Measurements from ENCODE around the gene SMIM44.

The SMIM44 gene

DNA sequence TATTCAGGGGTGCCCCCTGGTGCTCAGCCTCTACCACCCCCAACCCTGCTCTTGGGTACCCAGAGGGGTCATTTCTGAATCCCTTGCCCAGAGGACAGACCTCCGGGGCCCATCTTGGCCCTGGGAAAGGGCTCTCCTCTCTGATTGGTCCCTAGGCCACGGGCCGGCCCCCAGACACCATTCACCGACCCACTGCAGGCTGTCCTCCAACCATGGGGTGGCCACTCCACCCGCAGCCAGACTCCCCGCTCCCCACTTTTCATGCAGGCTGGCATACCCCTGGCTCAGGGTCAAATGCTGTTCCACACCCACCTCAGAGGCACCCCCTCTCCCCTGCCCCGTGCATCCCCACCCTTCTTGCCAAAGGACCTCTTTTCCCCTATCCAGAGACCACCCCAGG lies 17.7 kb downstream of the SMIM44 start:
- no peak overlapping the region for H3K4me3 Mint-ChIP-seq
- H3K9me3 Mint-ChIP-seq = no peaks in the 10 kb centered on the region
- H3K36me3 Mint-ChIP-seq = peaks cover 36% of the 10 kb centered on the region
- DNase-seq (ENCODE audit: low spot score in 2 of 2) (no peak), ATAC-seq (no peak)
- no peak overlapping the region for H3K27ac Mint-ChIP-seq
- no peaks in the 10 kb centered on the region for H3K4me1 Mint-ChIP-seq

DNA sequence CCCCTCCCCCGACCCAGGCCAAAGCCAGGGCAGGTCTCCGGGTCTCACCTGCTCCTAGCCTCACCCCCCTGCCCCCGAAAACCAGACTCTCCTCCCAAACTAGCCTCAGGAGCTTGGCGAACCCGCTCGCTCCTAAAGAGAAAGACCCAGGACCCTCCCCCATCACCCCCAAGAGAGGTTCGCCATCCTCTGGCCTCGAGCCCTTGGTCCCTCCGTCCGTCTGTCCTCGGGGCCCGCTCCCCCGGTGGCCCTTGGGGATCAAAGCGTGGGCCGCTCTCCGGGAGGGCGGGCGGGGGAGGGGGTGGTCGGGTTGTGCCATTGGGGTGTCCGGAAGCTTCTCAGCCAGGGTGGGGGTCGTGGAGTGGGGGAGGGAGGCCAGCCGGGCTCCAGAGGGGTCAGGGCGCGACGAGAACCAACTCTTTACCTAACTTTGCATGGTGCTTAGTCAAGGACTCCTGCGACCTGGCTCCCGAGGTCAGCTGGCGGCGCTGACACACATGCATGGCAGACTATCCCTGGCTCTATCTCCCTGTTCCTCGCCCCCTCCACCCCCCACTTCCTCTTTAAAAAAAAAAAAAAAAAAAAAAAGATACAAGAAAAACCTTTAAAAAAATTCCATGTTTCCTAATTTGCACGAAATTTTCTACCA lies 18.5 kb downstream of the SMIM44 start:
- Mint-ChIP-seq H3K4me3 (no peak overlapping the region), H3K4me1 (no peaks in the 10 kb centered on the region), H3K27ac (no peak overlapping the region), H3K9me3 (no peaks in the 10 kb centered on the region), H3K36me3 (peaks cover 28% of the 10 kb centered on the region)
- ATAC-seq (no peak), DNase-seq (ENCODE audit: low spot score in 2 of 2) (no peak)

DNA sequence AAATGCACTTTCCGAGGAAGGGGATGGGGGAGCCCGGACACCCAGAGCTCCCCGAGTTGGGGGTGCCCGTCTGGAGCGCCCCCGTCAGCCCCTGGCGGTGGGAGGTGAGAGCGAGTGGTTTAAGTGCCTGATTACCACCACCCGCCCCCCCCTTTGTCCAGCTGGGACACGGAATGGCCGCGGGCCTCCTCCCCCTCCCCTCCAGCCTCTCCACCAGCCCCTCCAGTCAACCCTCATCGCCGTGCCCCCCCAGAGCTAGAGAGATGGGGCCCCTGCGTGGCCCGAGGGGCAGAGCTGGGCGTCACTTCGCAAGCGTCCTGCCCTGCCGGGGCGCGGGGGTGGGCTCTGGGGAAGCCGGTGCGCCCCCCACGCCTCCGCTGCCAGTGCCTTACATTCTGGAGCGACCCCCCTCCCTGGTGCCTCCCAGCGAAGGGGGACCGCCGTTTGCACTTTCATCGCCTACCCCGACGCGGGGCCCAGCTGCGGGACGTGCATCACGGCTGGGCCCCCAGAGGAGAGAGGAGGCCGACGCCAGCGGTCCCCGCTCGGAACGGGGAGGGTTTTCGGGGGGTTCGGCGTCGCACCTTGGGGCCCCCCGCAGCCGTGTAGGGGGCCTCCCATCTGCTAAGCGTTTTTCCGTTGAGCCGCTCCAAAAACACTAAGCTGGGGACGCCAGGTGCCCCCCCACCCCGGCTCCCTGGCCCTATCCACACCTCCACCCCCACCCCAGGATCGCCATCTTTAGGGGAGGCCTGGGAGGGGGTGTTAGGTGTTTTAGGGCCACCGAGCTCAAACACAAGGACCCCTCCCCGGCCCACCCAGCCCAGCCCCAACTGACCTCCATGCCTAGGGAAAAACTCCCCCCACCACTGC lies 19.3 kb downstream of the SMIM44 start:
- Mint-ChIP-seq H3K4me3 (no peak overlapping the region), H3K27ac (no peak overlapping the region), H3K36me3 (peaks cover 27% of the 10 kb centered on the region), H3K9me3 (no peaks in the 10 kb centered on the region), H3K4me1 (peaks cover 3% of the 10 kb centered on the region)
- no peak for ATAC-seq
- DNase-seq (ENCODE audit: low spot score in 2 of 2) = no peak

DNA sequence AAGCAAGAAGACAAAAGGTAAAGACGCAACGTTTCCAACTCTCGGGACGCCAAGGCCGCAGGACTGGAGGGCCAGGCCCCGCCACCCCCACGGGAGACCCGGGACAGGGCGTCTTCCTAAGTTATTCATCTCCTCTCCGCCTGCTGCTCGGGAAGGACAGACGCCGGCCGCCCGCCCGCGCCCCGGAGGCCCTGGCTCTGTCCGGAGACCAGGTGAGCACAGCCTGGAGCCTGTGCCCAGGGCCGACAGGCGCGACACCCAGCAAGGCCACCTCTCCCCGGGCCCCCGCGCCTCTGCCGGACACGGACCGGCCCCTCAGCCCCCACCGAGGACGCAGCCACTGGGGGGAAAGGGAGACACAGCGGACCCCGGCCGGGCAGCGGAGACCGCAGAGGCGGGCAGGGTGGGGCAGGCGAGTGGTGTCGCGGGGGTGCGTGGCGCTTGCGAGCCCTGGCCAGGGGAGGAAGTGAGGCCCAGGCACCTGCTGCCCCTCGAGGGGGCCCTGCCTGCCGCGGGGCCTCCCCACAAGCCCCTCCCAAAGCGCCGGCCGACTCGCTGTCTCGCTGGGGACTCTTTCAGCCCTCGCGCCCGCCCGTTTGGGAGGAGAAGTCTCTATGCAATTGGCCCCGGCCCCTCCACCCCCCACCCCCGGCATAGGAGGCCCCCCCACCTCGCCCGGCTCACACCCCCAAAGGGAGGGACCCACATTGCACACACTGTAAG lies 20.1 kb downstream of the SMIM44 start:
- H3K9me3 Mint-ChIP-seq = no peaks in the 10 kb centered on the region
- H3K36me3 Mint-ChIP-seq = peaks cover 27% of the 10 kb centered on the region
- no peak overlapping the region for H3K27ac Mint-ChIP-seq
- peaks cover 8% of the 10 kb centered on the region for H3K4me1 Mint-ChIP-seq
- no peak for DNase-seq (ENCODE audit: low spot score in 2 of 2)
- ATAC-seq = no peak
- no peak overlapping the region for H3K4me3 Mint-ChIP-seq

DNA sequence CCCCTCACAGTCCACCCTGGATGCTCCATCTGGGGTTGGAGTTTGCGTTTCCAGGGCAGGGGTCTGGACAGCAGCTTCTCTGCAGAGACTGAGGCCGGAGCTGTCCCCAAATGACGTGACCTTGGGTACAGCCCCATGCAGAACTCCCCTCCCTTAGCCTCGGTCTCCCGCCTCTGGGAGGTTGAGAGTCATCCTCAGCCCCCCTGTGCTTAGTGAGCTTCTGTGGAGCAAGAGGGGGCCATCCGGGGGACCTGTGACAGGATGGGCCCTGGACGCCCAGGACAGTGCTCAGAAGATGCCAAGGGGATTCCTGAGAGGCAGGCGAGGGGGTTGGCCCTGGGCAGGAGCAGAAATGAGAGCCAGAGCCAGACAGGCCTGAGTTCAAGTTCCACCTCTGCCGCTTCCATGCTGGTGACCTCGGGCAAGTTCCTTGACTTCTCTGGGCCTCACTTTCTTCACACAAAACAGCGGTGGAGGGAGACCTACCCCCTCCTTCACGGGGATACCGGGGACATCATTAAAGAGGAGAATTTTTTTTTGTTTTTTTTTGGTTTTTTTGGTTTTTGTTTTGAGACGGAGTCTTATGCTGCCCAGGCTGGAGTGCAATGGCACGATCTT lies 23.2 kb downstream of the SMIM44 start:
- peaks cover 20% of the 10 kb centered on the region for H3K36me3 Mint-ChIP-seq
- DNase-seq (ENCODE audit: low spot score in 2 of 2) (no peak), ATAC-seq (no peak)
- H3K4me1 Mint-ChIP-seq = peaks cover 8% of the 10 kb centered on the region
- no peak overlapping the region for H3K27ac Mint-ChIP-seq
- no peak overlapping the region for H3K4me3 Mint-ChIP-seq
- no peaks in the 10 kb centered on the region for H3K9me3 Mint-ChIP-seq

DNA sequence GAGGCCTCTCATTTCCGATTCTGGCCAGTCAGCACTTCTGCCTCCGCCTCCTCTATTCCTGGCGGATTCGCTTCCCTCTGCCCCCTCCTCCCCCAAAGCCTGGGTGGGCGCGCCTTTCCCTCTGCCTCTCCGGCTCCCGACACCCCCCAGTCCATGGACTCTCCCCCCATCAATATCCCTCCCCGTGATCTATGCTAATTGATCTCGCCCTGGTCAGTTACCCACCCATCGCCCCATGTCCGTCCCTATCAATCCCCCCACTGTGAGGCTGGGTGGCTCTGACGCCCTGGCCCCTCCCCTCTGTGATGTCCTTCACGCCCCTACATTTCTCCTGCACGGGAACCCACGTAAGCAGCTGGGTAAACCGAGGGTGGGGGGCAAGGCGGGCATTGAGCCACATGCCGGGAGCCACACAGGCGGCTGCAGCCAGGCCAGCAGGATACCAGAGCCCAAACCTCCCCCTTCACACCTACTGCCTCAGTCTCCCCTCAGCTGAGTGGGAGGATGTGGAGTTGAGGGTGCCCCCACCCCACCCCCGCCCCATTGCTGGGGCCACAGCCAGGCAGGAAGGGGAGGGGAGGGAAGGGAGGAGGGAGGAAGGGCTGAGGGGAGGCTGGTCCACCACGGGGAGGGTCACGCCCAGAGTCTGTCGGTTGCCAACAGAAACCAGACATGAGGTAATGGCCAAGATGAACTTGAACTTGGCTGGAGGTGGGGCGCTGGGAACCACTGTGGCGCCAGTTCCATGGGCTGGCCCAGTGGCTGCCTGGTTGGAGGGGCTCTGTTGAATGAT lies 24.0 kb downstream of the SMIM44 start:
- ATAC-seq (no peak), DNase-seq (ENCODE audit: low spot score in 2 of 2) (no peak)
- H3K9me3 Mint-ChIP-seq = no peaks in the 10 kb centered on the region
- H3K36me3 Mint-ChIP-seq = peaks cover 20% of the 10 kb centered on the region
- no peak overlapping the region for H3K4me3 Mint-ChIP-seq
- peaks cover 8% of the 10 kb centered on the region for H3K4me1 Mint-ChIP-seq
- H3K27ac Mint-ChIP-seq = no peak overlapping the region

DNA sequence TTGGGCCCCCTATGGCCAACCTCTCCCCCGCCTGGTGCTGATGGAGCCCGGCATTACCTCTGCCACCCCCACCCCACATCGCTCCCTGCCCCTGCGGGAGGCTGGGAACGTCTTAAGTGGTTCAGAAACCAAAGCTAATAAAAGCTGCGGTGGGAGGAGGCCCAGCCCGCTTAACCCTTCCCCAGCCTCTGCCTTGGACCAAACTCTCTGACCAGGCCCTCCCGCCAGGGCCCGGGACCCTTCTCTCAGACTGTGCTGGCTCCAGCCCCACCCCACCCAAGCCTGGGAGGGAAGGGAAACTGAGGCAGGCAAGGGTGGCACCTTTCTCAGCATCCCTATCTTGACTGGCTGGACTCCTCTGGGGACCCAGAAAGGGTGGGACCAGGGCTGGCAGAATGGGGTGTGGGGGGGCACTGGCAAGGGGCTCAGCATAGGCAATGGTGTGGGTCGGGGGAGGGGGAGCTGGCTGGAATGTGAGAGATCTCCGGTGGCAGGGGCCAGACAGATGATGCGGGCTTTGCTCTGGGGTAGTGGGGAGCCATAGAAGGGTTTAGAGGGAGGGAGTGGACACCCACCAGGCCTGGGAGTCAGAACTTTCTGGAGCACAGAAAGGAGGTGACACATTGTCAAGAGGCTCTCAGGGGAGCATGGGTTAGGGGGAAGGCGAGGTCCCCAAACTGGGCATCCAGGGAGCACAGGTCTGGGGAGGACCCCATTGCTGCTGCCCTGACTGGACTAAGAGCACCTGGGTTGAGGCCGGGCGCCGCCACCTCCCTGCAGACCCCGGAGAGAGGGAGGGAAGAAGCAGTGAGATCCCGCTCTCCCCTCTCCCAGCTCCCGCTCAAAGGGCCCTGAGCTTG lies 24.8 kb downstream of the SMIM44 start:
- Mint-ChIP-seq H3K9me3 (no peaks in the 10 kb centered on the region), H3K36me3 (peaks cover 20% of the 10 kb centered on the region), H3K4me3 (no peak overlapping the region), H3K27ac (no peak overlapping the region), H3K4me1 (peaks cover 8% of the 10 kb centered on the region)
- no peak for ATAC-seq
- no peak for DNase-seq (ENCODE audit: low spot score in 2 of 2)

DNA sequence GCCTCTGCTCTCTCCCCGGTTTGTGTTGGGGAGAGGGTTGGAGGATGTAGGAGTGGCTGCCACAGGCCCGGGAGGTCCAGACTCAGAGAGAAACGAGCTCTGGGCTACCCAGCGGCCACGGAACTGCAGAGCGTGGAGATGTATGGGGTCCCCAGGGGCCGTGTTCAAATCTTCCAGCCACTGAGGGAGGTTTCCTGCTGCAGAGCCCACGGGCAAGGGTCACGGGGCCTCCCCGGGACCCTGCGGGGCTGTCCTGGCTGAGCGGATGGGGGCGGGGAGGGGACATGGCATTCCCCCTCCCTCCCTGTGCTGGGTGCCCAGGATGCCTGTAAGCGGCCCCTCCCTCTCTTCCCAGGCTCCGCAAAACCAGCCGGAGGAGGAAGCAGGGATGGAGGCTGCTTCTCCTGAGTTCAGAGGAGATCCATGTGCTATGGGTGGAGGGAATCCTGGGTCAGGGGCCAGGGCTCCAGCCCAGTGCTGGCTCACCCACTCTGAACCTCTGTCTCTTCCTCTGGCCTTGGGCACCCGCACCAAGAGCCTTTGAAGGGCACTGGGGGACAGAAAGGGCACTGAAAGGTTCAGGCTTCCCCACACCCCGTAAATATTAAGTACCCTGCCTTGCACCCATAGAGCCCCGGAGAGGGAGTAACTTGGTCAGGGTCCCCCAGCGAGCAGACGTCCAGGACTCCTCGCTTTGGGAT lies 25.6 kb downstream of the SMIM44 start:
- H3K9me3 Mint-ChIP-seq = no peaks in the 10 kb centered on the region
- H3K36me3 Mint-ChIP-seq = peaks cover 24% of the 10 kb centered on the region
- no peak overlapping the region for H3K4me3 Mint-ChIP-seq
- no peak overlapping the region for H3K27ac Mint-ChIP-seq
- no peak for DNase-seq (ENCODE audit: low spot score in 2 of 2)
- peak; percentile 17 for ATAC-seq
- H3K4me1 Mint-ChIP-seq = peaks cover 8% of the 10 kb centered on the region

DNA sequence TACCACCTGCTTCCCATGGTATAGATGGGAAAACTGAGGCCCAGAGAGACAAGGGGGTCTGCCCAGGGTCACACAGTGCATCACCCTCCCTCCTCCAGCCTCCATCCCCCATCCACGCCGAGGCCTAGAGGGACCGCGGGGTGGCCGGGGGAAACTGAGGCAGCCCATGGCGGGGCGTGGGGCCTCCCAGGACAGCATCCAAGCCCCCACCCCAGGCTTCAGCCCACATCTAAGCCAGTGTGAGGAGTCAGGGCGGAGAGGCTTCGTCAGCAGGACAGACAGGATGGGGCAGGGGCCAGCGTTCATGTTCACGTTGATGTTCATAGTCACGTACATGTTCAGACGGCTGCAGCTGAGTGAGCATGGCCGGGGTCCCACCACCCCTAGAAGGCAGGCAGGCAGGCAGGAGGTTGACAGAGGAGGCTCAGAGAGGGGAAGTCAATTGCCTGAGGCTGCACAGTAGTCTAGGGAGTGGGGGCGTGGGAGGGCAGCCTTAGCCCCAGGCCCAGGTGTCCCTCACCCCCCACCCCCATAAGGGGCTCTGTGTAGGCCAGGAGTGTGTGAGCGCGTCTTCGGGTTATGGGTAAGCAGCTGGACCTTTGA lies 26.2 kb downstream of the SMIM44 start:
- Mint-ChIP-seq H3K9me3 (no peaks in the 10 kb centered on the region), H3K4me3 (no peak overlapping the region), H3K27ac (no peak overlapping the region)

DNA sequence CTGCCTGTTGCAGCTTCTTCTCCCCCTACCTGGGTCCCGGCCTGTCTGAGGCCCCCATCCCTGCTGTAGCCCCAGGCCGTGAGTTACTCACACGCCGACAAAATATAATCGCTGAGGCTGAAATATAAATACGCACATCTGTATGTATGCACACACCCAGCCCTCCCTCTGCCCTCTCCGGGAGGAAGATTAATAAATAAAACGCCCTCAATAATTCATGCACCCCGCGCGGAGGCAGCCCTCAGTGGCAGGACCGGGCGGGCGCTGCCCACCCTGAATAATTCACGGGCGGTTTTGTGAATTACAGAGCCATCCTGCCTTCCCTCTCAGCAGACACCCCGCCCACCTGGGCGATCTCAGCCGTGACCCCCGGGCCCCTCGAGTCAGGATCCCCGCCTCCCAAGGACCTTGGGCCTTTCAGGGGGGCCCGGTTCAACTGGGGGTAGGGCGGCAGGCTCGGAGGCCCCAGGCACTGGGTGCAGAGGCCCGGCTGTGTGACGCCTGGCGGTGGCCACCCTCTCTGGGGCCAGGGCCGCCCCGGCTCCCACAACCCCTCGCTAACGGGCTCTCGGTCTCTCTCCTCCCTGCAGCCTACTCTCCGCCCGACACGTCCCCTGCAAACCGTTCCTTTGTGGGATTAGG lies 27.2 kb downstream of the SMIM44 start:
- no peak overlapping the region for H3K4me3 Mint-ChIP-seq
- no peak for DNase-seq (ENCODE audit: low spot score in 2 of 2)
- H3K36me3 Mint-ChIP-seq = peaks cover 24% of the 10 kb centered on the region
- ATAC-seq = no peak
- H3K27ac Mint-ChIP-seq = no peak overlapping the region
- H3K4me1 Mint-ChIP-seq = peaks cover 10% of the 10 kb centered on the region
- no peaks in the 10 kb centered on the region for H3K9me3 Mint-ChIP-seq

More for the DNA sequence above, 26.2 kb downstream of the SMIM44 start:
- DNase-seq (ENCODE audit: low spot score in 2 of 2) (no peak), ATAC-seq (peak; percentile 8)
- H3K36me3 Mint-ChIP-seq = peaks cover 24% of the 10 kb centered on the region
- peaks cover 8% of the 10 kb centered on the region for H3K4me1 Mint-ChIP-seq

DNA sequence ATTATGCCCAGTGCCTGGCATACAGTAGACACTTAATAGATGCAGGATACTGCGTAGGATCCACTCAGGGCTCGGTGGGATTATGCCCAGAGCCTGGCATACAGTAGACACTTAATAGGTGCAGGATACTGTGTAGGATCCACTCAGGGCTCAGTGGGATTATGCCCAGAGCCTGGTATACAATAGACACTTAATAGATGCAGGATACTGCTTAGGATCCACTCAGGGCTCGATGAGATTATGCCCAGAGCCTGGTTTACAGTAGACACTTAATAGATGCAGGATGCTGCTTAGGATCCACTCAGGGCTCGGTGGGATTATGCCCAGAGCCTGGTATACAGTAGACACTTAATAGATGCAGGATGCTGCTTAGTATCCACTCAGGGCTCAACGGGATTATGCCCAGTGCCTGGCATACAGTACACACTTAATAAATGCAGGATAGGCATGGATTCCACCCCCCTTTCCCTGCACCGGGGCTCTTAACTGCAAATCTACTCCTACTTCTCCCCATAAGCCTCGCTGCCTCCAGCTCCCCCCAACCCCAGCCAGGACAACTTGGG lies 27.8 kb downstream of the SMIM44 start:
- no peaks in the 10 kb centered on the region for H3K9me3 Mint-ChIP-seq
- no peak overlapping the region for H3K27ac Mint-ChIP-seq
- ATAC-seq (no peak), DNase-seq (ENCODE audit: low spot score in 2 of 2) (no peak)
- H3K4me1 Mint-ChIP-seq = peaks cover 14% of the 10 kb centered on the region
- no peak overlapping the region for H3K4me3 Mint-ChIP-seq
- H3K36me3 Mint-ChIP-seq = peaks cover 29% of the 10 kb centered on the region

DNA sequence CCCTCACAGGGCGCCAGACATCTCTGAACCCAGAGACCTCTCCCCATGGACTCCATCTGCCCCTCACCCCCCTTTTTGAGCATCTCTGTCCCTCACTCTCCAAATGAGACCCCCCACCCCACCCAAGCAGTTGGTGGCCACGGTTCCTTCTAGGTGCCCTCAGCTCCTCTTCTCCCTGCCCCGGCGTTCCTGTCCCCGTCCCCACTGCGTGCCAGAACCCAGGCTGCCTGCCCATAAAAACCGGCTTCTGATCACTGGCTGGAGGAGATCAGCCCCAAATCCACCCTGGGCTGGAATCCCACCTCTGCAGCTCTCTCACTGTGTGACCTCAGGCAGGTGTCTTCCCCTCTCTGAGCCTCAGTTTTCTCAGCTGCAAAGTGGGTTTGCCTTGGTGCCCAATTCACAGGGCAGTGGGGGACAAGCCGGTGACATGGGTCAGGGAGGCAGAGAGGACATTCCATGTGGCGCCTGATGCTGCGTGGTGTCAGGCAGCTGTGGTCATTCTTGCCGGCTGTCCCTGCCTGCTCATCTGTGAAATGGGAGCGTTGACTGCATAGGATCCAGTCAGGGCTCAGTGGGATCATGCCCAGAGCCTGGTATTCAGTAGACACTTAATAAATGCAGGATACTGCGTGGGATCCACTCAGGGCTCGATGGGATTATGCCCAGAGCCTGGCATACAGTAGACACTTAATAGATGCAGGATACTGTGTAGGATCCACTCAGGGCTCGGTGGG lies 28.4 kb downstream of the SMIM44 start:
- DNase-seq (ENCODE audit: low spot score in 2 of 2) (no peak), ATAC-seq (no peak)
- Mint-ChIP-seq H3K9me3 (no peaks in the 10 kb centered on the region), H3K4me3 (no peak overlapping the region), H3K36me3 (peaks cover 36% of the 10 kb centered on the region), H3K27ac (no peak overlapping the region), H3K4me1 (peaks cover 14% of the 10 kb centered on the region)
